ENCODE data around the gene IGFBP7. TPM values are rescaled to one million over a fixed set of nuclear protein-coding genes. Genes with fewer than 3 reads are reported as not detected.

The IGFBP7 gene
- total and polyA plus RNA-seq, 10 of the 15 experiments (the other 5 are each of a cell fraction or from before 2014, with no cell fraction given) = 0.69 to 1.9 (median 1.4) TPM; not detected in 5

DNA sequence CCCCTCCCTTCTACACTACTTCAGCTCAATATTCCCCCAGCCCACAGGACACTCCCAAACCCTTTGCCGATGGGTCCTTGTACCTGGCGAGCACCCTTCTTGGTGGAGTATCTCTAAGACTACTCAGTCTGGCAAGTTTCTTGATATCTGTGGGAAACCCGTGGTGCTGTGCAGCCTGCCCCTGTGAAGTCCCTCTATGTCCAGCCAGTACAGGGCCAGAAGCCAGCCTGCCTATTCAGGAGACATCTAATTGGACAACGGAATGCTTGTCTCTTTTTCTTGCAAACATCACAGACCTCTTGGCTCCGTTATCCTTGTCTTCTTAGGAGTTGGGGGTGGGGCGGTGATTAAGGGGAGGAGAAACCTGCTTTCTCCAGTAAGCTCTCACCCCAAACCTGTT, 3.7 kb upstream of the IGFBP7 start:
- CTCF ChIA-PET = interaction anchor here (1.1 kb wide), 1 partner anchor 50 kb away, joined by 4 read pairs; no protein-coding TSS in a partner anchor
- SMC1A ChIA-PET (ENCODE audit: uncharacterized antibody, unreplicated experiment) = no interaction called here
- Histone ChIP-seq H3K36me3 (ENCODE audit: control insufficient read depth in 2 of 2, insufficient read depth in 2 of 2, low read length in 1 of 2) (no peaks in the 10 kb centered on the region), H3K4me3 (no peak overlapping the region), H2AFZ (ENCODE audit: control insufficient read depth, low read depth, low read length) (no peak overlapping the region), H3K4me1 (ENCODE audit: control insufficient read depth, insufficient read depth, low read length) (no peaks in the 10 kb centered on the region), H3K9me3 (replicated peaks; ENCODE audit: control insufficient read depth, insufficient read depth, low read length) (no peaks in the 10 kb centered on the region), H3K9ac (ENCODE audit: control insufficient read depth, insufficient read depth, low read length) (no peak overlapping the region), H3K4me2 (ENCODE audit: control insufficient read depth, insufficient read depth) (no peak overlapping the region), H3K27ac (ENCODE audit: control insufficient read depth, insufficient read depth) (no peak overlapping the region), H3K79me2 (ENCODE audit: control insufficient read depth, insufficient read depth, low read length) (no peaks in the 10 kb centered on the region), H4K20me1 (ENCODE audit: control insufficient read depth, insufficient read depth) (no peaks in the 10 kb centered on the region), H3K27me3 (replicated peaks in 1 of 2; ENCODE audit: control insufficient read depth in 2 of 2, insufficient read depth in 2 of 2, low read length in 1 of 2) (peaks cover 5 to 9% of the 10 kb centered on the region in 2 experiments)
- in situ Hi-C loops (cut with MboI) (no loop called here), intact Hi-C loops (cut with micrococcal nuclease; ENCODE audit: unreplicated experiment) (no loop called here)
- WGBS (ENCODE audit: insufficient coverage, insufficient replicate concordance, low lambda C conversion rate, missing lambda C conversion rate) = 17% methylated on average over 6 of the region's 6 CpGs
- no peak for DNase-seq (ENCODE audit: low read depth, low spot score)
- no peak for FAIRE-seq
- no TSS peak for BruUV-seq (replicated peaks)
- RAD21 ChIA-PET (ENCODE audit: unreplicated experiment) = no interaction called here
- TF ChIP-seq, protein P1, sequence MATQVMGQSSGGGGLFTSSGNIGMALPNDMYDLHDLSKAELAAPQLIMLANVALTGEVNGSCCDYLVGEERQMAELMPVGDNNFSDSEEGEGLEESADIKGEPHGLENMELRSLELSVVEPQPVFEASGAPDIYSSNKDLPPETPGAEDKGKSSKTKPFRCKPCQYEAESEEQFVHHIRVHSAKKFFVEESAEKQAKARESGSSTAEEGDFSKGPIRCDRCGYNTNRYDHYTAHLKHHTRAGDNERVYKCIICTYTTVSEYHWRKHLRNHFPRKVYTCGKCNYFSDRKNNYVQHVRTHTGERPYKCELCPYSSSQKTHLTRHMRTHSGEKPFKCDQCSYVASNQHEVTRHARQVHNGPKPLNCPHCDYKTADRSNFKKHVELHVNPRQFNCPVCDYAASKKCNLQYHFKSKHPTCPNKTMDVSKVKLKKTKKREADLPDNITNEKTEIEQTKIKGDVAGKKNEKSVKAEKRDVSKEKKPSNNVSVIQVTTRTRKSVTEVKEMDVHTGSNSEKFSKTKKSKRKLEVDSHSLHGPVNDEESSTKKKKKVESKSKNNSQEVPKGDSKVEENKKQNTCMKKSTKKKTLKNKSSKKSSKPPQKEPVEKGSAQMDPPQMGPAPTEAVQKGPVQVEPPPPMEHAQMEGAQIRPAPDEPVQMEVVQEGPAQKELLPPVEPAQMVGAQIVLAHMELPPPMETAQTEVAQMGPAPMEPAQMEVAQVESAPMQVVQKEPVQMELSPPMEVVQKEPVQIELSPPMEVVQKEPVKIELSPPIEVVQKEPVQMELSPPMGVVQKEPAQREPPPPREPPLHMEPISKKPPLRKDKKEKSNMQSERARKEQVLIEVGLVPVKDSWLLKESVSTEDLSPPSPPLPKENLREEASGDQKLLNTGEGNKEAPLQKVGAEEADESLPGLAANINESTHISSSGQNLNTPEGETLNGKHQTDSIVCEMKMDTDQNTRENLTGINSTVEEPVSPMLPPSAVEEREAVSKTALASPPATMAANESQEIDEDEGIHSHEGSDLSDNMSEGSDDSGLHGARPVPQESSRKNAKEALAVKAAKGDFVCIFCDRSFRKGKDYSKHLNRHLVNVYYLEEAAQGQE (IDR thresholded peaks at IDR 0.05; ENCODE audit: low read depth, low read length) = no peak
- no peak for TF ChIP-seq ZBED1 (IDR thresholded peaks at IDR 0.05; ENCODE audit: borderline replicate concordance)
- no peak for TF ChIP-seq SIX5 (IDR thresholded peaks at IDR 0.05; ENCODE audit: low read depth, low read length, severe bottlenecking)
- no peak for TF ChIP-seq ESRRA (IDR thresholded peaks at IDR 0.05; ENCODE audit: low read length)
- no peak for TF ChIP-seq CEBPB (IDR thresholded peaks at IDR 0.05; ENCODE audit: borderline replicate concordance in 1 of 2, low read depth in 2 of 2, low read length in 2 of 2)
- TF ChIP-seq ZNF274 (IDR thresholded peaks at IDR 0.05; ENCODE audit: insufficient read depth, insufficient read length) = no peak
- TF ChIP-seq, protein P2, sequence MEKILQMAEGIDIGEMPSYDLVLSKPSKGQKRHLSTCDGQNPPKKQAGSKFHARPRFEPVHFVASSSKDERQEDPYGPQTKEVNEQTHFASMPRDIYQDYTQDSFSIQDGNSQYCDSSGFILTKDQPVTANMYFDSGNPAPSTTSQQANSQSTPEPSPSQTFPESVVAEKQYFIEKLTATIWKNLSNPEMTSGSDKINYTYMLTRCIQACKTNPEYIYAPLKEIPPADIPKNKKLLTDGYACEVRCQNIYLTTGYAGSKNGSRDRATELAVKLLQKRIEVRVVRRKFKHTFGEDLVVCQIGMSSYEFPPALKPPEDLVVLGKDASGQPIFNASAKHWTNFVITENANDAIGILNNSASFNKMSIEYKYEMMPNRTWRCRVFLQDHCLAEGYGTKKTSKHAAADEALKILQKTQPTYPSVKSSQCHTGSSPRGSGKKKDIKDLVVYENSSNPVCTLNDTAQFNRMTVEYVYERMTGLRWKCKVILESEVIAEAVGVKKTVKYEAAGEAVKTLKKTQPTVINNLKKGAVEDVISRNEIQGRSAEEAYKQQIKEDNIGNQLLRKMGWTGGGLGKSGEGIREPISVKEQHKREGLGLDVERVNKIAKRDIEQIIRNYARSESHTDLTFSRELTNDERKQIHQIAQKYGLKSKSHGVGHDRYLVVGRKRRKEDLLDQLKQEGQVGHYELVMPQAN (conservative IDR thresholded peaks at IDR 0.05) = no peak
- TF ChIP-seq, protein P3, sequence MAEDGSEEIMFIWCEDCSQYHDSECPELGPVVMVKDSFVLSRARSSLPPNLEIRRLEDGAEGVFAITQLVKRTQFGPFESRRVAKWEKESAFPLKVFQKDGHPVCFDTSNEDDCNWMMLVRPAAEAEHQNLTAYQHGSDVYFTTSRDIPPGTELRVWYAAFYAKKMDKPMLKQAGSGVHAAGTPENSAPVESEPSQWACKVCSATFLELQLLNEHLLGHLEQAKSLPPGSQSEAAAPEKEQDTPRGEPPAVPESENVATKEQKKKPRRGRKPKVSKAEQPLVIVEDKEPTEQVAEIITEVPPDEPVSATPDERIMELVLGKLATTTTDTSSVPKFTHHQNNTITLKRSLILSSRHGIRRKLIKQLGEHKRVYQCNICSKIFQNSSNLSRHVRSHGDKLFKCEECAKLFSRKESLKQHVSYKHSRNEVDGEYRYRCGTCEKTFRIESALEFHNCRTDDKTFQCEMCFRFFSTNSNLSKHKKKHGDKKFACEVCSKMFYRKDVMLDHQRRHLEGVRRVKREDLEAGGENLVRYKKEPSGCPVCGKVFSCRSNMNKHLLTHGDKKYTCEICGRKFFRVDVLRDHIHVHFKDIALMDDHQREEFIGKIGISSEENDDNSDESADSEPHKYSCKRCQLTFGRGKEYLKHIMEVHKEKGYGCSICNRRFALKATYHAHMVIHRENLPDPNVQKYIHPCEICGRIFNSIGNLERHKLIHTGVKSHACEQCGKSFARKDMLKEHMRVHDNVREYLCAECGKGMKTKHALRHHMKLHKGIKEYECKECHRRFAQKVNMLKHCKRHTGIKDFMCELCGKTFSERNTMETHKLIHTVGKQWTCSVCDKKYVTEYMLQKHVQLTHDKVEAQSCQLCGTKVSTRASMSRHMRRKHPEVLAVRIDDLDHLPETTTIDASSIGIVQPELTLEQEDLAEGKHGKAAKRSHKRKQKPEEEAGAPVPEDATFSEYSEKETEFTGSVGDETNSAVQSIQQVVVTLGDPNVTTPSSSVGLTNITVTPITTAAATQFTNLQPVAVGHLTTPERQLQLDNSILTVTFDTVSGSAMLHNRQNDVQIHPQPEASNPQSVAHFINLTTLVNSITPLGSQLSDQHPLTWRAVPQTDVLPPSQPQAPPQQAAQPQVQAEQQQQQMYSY (CRISPR knock-in tag; IDR thresholded peaks at IDR 0.05) = no peak
- POLR2A ChIA-PET = no interaction called here
- ATAC-seq = no peak

Measured in GM12878 (cell line).